DOHH2 (cell line): ENCODE data around the gene TFDP1.

Experiments used
- EZH2phosphoT487 ChIP-seq: fragments of 200-600 bp; sonication (generic); IDR thresholded peaks from 2 replicates; pipeline ENCODE4 v1.6.1; 2017; ENCODE audit warnings: borderline replicate concordance, mild to moderate bottlenecking, antibody characterized with exemption, low read length, moderate library complexity, mixed read lengths
- TF ChIP-seq, protein P1 (sequence below): fragments of 200-600 bp; sonication (generic); IDR thresholded peaks from one replicate; pipeline ENCODE4 v1.5.1; 2014; ENCODE audit warnings: antibody characterized with exemption, mild to moderate bottlenecking, low read depth, low read length; ENCODE audit not compliant: poor library complexity, severe bottlenecking

DNA sequence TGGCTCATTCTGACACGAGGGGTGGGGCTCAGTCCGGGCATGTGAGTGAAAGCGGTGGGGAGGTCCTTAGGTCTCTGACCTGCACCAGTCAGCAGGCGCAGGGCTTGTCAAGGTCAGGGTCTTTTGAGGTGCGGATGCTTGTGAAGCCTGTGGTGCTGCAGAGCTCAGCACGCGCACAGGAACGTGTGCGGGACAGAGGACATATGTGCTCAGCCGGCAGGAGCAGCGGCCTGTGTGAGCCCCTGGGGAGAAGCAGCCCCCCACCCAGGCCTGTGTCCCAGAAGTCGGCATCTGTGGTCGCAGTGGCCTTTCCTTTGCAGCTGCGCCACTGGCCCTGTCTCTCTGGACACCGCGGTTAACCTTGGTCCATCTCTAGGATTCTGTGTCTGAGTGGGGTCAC is 42.6 kb downstream of the TFDP1 start:
- TF ChIP-seq, protein P1, sequence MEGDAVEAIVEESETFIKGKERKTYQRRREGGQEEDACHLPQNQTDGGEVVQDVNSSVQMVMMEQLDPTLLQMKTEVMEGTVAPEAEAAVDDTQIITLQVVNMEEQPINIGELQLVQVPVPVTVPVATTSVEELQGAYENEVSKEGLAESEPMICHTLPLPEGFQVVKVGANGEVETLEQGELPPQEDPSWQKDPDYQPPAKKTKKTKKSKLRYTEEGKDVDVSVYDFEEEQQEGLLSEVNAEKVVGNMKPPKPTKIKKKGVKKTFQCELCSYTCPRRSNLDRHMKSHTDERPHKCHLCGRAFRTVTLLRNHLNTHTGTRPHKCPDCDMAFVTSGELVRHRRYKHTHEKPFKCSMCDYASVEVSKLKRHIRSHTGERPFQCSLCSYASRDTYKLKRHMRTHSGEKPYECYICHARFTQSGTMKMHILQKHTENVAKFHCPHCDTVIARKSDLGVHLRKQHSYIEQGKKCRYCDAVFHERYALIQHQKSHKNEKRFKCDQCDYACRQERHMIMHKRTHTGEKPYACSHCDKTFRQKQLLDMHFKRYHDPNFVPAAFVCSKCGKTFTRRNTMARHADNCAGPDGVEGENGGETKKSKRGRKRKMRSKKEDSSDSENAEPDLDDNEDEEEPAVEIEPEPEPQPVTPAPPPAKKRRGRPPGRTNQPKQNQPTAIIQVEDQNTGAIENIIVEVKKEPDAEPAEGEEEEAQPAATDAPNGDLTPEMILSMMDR: no peak
- TF ChIP-seq EZH2phosphoT487: no peak
